SK-N-SH (cell line): ENCODE measurements around the gene GLDC.

Experiments used
- CTCF ChIP-seq: fragments of 200-600 bp; sonication (generic); IDR thresholded peaks from 2 replicates; pipeline ENCODE4 v1.6.1; 2017; ENCODE audit warnings: antibody characterized with exemption, mild to moderate bottlenecking, moderate library complexity
- ELF1 ChIP-seq: IDR thresholded peaks from 2 replicates; pipeline ENCODE4 v1.4.0; 2012
- EZH2phosphoT487 ChIP-seq: fragments of 200-600 bp; sonication (generic); IDR thresholded peaks from 2 replicates; pipeline ENCODE4 v1.6.1; 2017; ENCODE audit warnings: low read depth, mixed run types, mild to moderate bottlenecking, antibody characterized with exemption, moderate library complexity, borderline replicate concordance
- FOXJ3 ChIP-seq: sonication (generic); formaldehyde crosslinking; IDR thresholded peaks from 2 replicates; pipeline ENCODE4 v1.5.1; 2020; ENCODE audit warnings: mild to moderate bottlenecking, missing genetic modification reagents
- GABPA ChIP-seq: IDR thresholded peaks from 2 replicates; pipeline ENCODE4 v1.4.0; 2012; ENCODE audit warnings: low read depth, mild to moderate bottlenecking
- JUND ChIP-seq: IDR thresholded peaks from 2 replicates; pipeline ENCODE4 v1.4.0; 2012
- RAD21 ChIP-seq: IDR thresholded peaks from 2 replicates; pipeline ENCODE4 v1.6.1; 2012; ENCODE audit warnings: mild to moderate bottlenecking, low read length
- TAF1 ChIP-seq: IDR thresholded peaks from 2 replicates; pipeline ENCODE4 v1.6.1; 2012; ENCODE audit warnings: low read depth, mild to moderate bottlenecking, low read length, moderate library complexity, borderline replicate concordance
- USF2 ChIP-seq: fragments of 150-350 bp; IDR thresholded peaks from 2 replicates; pipeline ENCODE4 v1.6.1; 2017; ENCODE audit warnings: antibody characterized with exemption, low read length, low read depth, borderline replicate concordance
- YY1 ChIP-seq: IDR thresholded peaks from 2 replicates; pipeline ENCODE4 v1.4.0; 2012; ENCODE audit warnings: low read depth, mild to moderate bottlenecking
- TF ChIP-seq, protein P1 (sequence below): IDR thresholded peaks from 2 replicates; pipeline ENCODE4 v1.4.0; 2012; ENCODE audit warnings: low read depth, borderline replicate concordance

- TF ChIP-seq YY1 (no peak), EZH2phosphoT487 (no peak), CTCF (no peak), ELF1 (no peak), TAF1 (no peak), USF2 (no peak), JUND (no peak), RAD21 (no peak), FOXJ3 (no peak), GABPA (no peak)
- TF ChIP-seq, protein P1, sequence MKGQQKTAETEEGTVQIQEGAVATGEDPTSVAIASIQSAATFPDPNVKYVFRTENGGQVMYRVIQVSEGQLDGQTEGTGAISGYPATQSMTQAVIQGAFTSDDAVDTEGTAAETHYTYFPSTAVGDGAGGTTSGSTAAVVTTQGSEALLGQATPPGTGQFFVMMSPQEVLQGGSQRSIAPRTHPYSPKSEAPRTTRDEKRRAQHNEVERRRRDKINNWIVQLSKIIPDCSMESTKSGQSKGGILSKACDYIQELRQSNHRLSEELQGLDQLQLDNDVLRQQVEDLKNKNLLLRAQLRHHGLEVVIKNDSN: no peak
Observed at GRCh38 chr9:6502399-6502798, 143.1 kb downstream of the GLDC start.
